ENCODE data around the gene BNIP5. TPM values are rescaled to one million over a fixed set of nuclear protein-coding genes. Genes with fewer than 3 reads are reported as not detected.

Gene BNIP5, protein sequence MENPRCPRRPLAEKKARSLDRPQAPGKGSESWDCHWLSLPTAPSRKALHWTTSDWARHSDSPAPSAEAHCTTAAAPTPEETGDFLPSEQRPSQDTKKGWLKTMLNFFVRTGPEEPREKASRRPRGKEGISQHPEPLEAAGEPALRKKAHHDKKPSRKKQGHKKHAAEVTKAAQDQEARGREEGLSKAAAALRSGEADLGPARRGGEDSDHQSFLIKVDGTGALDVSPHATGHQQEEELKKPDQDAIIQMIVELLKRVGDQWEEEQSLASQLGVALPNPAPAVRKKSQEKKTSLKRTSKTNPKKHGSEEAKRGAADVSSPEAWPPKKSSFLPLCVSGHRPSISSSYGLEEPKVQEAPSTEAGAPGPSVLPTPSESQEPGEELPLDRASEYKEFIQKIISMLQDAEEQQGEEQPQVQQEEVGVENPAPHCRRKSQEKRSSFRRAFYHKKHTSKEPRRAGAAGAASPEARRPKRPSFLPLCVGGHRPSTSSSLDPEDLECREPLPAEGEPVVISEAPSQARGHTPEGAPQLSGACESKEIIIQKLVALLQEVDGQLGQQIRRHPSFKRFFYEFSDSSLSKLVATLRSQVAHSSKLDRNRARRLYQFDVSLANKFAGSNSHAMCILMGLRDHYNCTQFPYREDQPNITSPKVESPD
- not detected for total RNA-seq

DNA sequence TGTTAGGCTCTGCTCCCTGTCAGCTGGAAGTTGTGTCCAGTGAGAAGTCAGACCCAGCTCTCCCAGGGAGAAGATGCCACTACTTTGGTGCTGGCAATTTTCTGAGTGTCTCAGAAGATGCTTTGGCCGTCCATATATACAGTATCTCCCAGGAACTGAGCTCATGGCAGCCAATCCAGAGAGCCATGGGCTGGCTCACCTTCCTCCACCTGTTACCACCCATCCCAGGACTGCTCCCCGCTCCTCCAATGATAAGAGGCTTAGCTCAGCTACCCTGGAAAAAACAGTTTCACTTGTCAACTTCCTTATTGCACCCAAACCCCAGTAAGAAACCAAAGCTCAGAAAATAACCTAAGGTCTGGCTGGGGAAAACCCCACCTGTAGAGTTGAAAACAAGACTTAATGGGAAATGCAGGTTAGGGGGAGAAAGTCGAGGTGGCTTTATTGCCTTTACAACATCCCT, at the start of gene BNIP5:
BNIP5 (minus strand) TSS at position 110 of the 463 bp plus-strand sequence. CDS start 6,198 bp downstream, outside the sequence.
- H3K27me3 ChIP-seq = no peaks in the 10 kb centered on the region
- H3K9me3 ChIP-seq = no peaks in the 10 kb centered on the region
- no peak within 1 kb of the TSS for H3K4me3 ChIP-seq
- intact Hi-C loops (cut with DNase I; ENCODE audit: low total_unique reads) = no loop called here
- TF ChIP-seq, protein P1, sequence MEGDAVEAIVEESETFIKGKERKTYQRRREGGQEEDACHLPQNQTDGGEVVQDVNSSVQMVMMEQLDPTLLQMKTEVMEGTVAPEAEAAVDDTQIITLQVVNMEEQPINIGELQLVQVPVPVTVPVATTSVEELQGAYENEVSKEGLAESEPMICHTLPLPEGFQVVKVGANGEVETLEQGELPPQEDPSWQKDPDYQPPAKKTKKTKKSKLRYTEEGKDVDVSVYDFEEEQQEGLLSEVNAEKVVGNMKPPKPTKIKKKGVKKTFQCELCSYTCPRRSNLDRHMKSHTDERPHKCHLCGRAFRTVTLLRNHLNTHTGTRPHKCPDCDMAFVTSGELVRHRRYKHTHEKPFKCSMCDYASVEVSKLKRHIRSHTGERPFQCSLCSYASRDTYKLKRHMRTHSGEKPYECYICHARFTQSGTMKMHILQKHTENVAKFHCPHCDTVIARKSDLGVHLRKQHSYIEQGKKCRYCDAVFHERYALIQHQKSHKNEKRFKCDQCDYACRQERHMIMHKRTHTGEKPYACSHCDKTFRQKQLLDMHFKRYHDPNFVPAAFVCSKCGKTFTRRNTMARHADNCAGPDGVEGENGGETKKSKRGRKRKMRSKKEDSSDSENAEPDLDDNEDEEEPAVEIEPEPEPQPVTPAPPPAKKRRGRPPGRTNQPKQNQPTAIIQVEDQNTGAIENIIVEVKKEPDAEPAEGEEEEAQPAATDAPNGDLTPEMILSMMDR (IDR thresholded peaks at IDR 0.05) = no peak
- no peak for TF ChIP-seq POLR2A (IDR thresholded peaks at IDR 0.05)
- H3K4me1 ChIP-seq = no peaks in the 10 kb centered on the region
- H3K36me3 ChIP-seq = no peaks in the 10 kb centered on the region
- H3K27ac ChIP-seq = no peak within 1 kb of the TSS
- no peak for DNase-seq

DNA sequence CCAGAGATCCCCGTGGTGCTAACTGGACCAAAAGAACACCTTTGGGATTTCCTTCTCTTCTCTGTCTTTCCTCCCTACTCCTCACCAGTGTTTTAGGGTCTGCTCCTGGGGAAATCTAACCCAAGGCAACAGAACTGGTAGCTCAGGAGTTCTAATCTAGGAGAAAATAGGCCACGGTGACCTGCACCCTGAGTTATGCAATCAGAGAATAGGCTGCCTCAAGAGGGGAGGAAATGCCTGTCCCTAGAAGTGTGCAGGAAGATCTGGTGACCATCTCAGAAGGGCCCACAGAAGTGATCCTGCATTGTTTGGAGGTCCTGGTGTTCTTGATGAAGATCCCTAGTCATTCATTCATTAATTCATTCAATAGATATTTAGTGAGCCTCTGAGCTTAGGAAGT, 47.4 kb upstream of the BNIP5 start:
- Histone ChIP-seq H3K36me3 (no peaks in the 10 kb centered on the region), H3K27ac (no peak overlapping the region), H3K27me3 (no peaks in the 10 kb centered on the region), H3K4me1 (peaks cover 0 to 8% of the 10 kb centered on the region in 2 donors), H3K9me3 (no peaks in the 10 kb centered on the region), H3K4me3 (no peak overlapping the region)
- intact Hi-C loops (cut with DNase I; ENCODE audit: low total_unique reads) = no loop called here
- no peak for DNase-seq
- TF ChIP-seq, protein P1 (IDR thresholded peaks at IDR 0.05) = no peak
- no peak for TF ChIP-seq POLR2A (IDR thresholded peaks at IDR 0.05)

DNA sequence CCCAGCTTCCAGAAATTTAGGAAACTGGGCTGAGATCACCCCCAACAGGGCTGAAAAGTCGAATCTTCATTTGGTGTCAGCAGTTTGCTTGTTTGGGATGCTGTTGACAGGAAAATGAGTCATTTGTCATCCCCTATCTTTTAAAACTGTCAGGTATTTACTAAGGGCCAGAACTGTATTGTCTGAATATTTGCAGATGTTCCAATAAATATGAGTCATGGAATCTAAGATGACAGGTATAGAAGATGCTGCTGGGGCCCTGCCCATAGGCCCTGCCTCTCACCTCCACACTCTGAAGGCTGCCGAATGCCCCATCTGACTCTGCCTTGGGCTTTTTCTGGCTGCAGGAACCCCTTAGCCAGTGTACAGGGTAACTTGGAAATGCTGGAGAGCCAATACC, 46.9 kb upstream of the BNIP5 start:
- H3K27ac ChIP-seq = no peak overlapping the region
- no peaks in the 10 kb centered on the region for H3K36me3 ChIP-seq
- no peaks in the 10 kb centered on the region for H3K27me3 ChIP-seq
- TF ChIP-seq POLR2A (IDR thresholded peaks at IDR 0.05) = no peak
- TF ChIP-seq, protein P1 (IDR thresholded peaks at IDR 0.05) = no peak
- intact Hi-C loops (cut with DNase I; ENCODE audit: low total_unique reads) = no loop called here
- H3K4me1 ChIP-seq = peaks cover 0 to 8% of the 10 kb centered on the region in 2 donors
- no peak overlapping the region for H3K4me3 ChIP-seq
- no peak for DNase-seq
- no peaks in the 10 kb centered on the region for H3K9me3 ChIP-seq

DNA sequence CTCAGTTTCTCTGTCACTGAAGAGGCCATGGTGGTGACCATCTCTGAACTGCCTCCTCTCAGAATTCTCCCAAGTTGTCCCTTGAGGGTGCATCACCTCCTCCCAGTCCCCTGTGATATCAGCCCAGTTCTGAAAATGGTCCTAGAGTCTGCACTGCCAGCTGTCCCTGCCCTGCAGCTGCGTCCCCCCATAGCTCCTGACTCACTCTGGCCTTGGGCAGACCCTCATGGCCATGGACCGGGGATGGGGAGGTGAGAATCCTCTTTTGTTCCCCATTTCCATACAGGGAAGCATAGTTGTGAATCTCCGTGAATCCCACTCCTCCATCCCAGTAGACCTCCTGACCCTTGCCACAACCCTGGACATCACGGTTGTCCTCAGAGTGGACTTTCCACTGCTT, 46.3 kb upstream of the BNIP5 start:
- Histone ChIP-seq H3K27me3 (no peaks in the 10 kb centered on the region), H3K27ac (no peak overlapping the region)

More for the DNA sequence above, 46.3 kb upstream of the BNIP5 start:
- no peaks in the 10 kb centered on the region for H3K36me3 ChIP-seq
- DNase-seq = no peak
- intact Hi-C loops (cut with DNase I; ENCODE audit: low total_unique reads) = no loop called here
- H3K9me3 ChIP-seq = no peaks in the 10 kb centered on the region
- H3K4me3 ChIP-seq = no peak overlapping the region
- TF ChIP-seq POLR2A (IDR thresholded peaks at IDR 0.05) = no peak
- TF ChIP-seq, protein P1 (IDR thresholded peaks at IDR 0.05) = no peak
- H3K4me1 ChIP-seq = peaks cover 0 to 8% of the 10 kb centered on the region in 2 donors
